Body of pancreas (tissue), 4 donors: ENCODE results near the gene UNC5A. TPM values are rescaled to one million over a fixed set of nuclear protein-coding genes. Genes with fewer than 3 reads are reported as not detected.

Experiments
- ATAC-seq: fragments of 150-250 bp; one replicate; pipeline ENCODE4 v1.9.1; 2016
- DNase-seq, 4 donors: peaks; one replicate each; pipeline ENCODE4 v3.0.0-alpha.2; 2019
- H3K27ac ChIP-seq, 4 donors: fragments of 200-600 bp; sonication (generic); 1 replicate in 3 of 4; 2 replicates in 1 of 4; pipeline versions ENCODE4 v1.5.1 to v1.6.1; 2016 to 2019; ENCODE audit warnings: mild to moderate bottlenecking in 1 of 4, mixed read lengths in 1 of 4, moderate library complexity in 1 of 4
- H3K27me3 ChIP-seq, 2 donors: fragments of 200-600 bp; sonication (generic); one replicate each; pipeline ENCODE4 v1.6.0; 2016; ENCODE audit warnings: mild to moderate bottlenecking in 1 of 2
- H3K36me3 ChIP-seq, 2 donors: fragments of 200-600 bp; sonication (generic); replicated peaks in 1 of 2; 2 replicates each; pipeline ENCODE4 v1.5.1; 2016; ENCODE audit warnings: low read depth in 2 of 2; ENCODE audit not compliant: insufficient read depth in 1 of 2
- H3K4me1 ChIP-seq: fragments of 200-600 bp; sonication (generic); one replicate; pipeline ENCODE4 v1.6.0; 2016
- H3K4me3 ChIP-seq, 2 donors: fragments of 200-600 bp; sonication (generic); 1 replicate in 1 of 2; 2 replicates in 1 of 2; pipeline ENCODE4 v1.5.1; 2016 to 2019
- H3K9me3 ChIP-seq, 3 donors: fragments of 200-600 bp; sonication (generic); 1 replicate in 2 of 3; 2 replicates in 1 of 3; pipeline ENCODE4 v1.5.1; 2016
- POLR2A ChIP-seq, 3 donors: fragments of 450-650 bp; IDR thresholded peaks; one replicate each; pipeline ENCODE4 v1.6.1; 2016; ENCODE audit warnings: antibody characterized with exemption in 3 of 3, mild to moderate bottlenecking in 2 of 3
- WGBS, 2 donors: methylation state at CpG; one replicate each; pipeline ENCODE4 v1.1.5; 2017; 5-methylcytosine and 5-hydroxymethylcytosine counted together
- intact Hi-C: fragments of 100-400 bp; cut with DNase I; formaldehyde crosslinking; loops from one replicate; pipeline ENCODE4 v1.15.1; 2023
- total RNA-seq, 2 donors: library from RNA; depleted of rRNA; stranded (reverse); fragments of >200 nt; gene quantifications; one replicate each; pipeline ENCODE4 v1.1.0, GENCODE V29; 2016
- TF ChIP-seq, protein P1 (sequence below), 7 experiments: fragments of 450-650 bp in 4 of 7; fragments of 200-600 bp in 3 of 7; sonication (generic) in 3 of 7; IDR thresholded peaks; one replicate each; pipeline ENCODE4 v1.5.1; 2016 to 2019; ENCODE audit warnings: antibody characterized with exemption in 7 of 7

UNC5A gene
- total RNA-seq, 2 donors from 2014 or later = 0.52 to 0.66 TPM

DNA sequence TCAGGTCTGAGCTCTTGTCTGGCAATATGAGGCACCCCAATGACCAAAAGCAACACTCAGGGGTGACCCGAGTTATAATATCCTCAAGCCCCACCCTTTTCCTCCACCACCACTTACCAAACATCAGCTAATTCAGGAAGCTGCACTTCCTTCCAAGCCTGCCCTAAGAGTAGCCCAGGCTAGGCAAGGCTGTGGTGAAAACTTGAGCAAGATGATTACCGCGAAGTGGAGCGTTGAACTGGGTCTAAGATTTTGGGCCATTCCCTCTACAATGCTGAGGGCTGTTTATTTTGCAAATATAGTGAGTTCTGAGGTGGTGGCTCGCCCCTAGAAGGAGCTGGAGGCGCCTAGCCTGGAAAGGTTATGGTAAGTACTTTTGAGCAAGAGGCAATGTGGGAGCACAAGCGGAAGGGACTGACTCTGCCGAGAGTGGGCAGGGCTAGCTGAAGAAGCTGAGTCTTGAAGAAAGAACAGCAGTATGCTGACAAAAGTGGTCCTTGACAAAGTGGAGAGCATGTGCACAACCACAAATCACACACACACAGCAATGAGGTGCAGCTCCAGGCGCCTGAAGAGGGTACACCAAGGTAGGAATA lies 89.0 kb downstream of the UNC5A start, which contains the start of gene HK3:
Gene HK3 (minus strand): TSS at position 51 of the 596 bp plus-strand sequence. CDS start 3,187 bp downstream, outside the sequence.
- H3K27ac ChIP-seq = no peak within 1 kb of the TSS
- intact Hi-C loops = no loop called here
- H3K27me3 ChIP-seq = no peaks in the 10 kb centered on the region
- H3K4me3 ChIP-seq = no peak within 1 kb of the TSS
- no peaks in the 10 kb centered on the region for H3K4me1 ChIP-seq
- DNase-seq = peak in 1 of 4 donors; percentile 36
- 50 to 67% methylated on average over 9 of the region's 9 CpGs for WGBS, 2 donors
- H3K9me3 ChIP-seq = no peaks in the 10 kb centered on the region
- no peak for ATAC-seq
- no peak for TF ChIP-seq POLR2A (IDR thresholded peaks at IDR 0.05)
- TF ChIP-seq, protein P1, sequence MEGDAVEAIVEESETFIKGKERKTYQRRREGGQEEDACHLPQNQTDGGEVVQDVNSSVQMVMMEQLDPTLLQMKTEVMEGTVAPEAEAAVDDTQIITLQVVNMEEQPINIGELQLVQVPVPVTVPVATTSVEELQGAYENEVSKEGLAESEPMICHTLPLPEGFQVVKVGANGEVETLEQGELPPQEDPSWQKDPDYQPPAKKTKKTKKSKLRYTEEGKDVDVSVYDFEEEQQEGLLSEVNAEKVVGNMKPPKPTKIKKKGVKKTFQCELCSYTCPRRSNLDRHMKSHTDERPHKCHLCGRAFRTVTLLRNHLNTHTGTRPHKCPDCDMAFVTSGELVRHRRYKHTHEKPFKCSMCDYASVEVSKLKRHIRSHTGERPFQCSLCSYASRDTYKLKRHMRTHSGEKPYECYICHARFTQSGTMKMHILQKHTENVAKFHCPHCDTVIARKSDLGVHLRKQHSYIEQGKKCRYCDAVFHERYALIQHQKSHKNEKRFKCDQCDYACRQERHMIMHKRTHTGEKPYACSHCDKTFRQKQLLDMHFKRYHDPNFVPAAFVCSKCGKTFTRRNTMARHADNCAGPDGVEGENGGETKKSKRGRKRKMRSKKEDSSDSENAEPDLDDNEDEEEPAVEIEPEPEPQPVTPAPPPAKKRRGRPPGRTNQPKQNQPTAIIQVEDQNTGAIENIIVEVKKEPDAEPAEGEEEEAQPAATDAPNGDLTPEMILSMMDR (IDR thresholded peaks at IDR 0.05) = no peak
- H3K36me3 ChIP-seq = peaks cover 0 to 8% of the 10 kb centered on the region in 2 donors

DNA sequence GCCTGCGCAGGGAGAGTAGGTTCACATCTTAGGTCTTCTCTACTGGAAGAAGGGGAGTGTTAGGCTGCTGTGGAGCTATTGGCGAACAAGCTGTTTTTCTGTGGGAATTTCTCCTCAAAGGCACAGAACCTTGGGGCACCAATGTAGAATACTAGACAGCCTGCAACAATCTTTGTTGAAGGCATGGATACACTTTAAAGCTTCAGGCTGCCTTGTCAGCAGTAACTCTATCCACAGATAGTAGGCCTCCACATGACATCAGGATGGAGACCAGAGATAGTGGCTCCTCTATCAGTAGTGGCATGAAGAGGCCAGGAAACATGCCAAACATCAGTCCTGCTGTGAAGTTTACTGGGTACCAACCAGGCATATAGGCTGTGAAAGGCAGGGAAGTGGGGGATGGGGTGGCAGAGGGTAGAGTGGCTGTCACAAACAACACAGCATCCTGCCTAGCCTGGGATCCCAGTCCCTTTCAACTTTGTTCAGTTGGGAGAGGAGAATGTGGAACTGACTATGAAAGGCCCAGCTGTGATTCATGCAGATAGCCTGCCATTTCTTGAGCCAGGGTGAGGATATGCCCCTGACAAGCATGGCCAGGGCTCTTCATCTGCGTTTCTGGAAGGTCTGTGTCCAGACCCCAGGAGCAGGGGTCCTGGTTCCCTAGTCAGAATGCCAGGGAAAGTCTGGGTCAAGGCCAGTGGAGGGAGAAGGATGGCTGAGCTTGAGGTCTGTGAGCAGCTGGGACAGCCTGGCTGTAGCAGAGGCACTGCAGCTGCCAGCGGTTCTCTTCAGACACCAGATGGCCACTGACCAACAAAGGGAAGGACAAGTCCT lies 89.8 kb downstream of the UNC5A start:
- Histone ChIP-seq H3K27me3 (no peaks in the 10 kb centered on the region), H3K9me3 (no peaks in the 10 kb centered on the region), H3K36me3 (peaks cover 0 to 14% of the 10 kb centered on the region in 2 donors), H3K4me1 (no peaks in the 10 kb centered on the region), H3K4me3 (no peak overlapping the region), H3K27ac (no peak overlapping the region)
- intact Hi-C loops = no loop called here
- 88 to 95% methylated on average over 3 to 4 of the region's 4 CpGs for WGBS, 2 donors
- DNase-seq (no peak), ATAC-seq (no peak)
- TF ChIP-seq, protein P1 (IDR thresholded peaks at IDR 0.05) = no peak
- TF ChIP-seq POLR2A (IDR thresholded peaks at IDR 0.05) = no peak

DNA sequence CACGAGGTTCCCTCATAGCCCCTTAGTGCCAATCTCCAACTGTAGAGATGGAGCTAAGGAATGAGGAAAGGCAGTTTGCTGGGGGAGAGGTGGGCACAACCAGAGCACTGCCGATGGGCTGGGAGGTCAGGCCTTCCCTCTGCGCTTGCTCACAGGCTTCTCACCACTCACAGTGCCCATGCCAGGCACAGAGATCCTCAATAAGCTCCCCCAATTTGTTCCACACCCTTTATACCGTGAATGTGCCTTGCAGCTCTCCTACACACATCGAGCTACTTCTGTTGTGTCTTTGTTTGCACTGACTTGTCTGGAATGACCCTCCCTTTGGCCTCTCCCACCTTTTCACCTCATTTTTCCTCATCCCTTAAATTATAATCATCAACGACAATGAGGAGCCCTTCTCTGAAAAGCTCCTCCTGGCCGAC lies 90.4 kb downstream of the UNC5A start:
- ATAC-seq (no peak), DNase-seq (no peak)
- no peak for TF ChIP-seq POLR2A (IDR thresholded peaks at IDR 0.05)
- TF ChIP-seq, protein P1 (IDR thresholded peaks at IDR 0.05) = no peak
- no peaks in the 10 kb centered on the region for H3K4me1 ChIP-seq
- no peaks in the 10 kb centered on the region for H3K27me3 ChIP-seq
- no peaks in the 10 kb centered on the region for H3K9me3 ChIP-seq
- peaks cover 0 to 15% of the 10 kb centered on the region in 2 donors for H3K36me3 ChIP-seq
- no peak overlapping the region for H3K4me3 ChIP-seq
- no peak overlapping the region for H3K27ac ChIP-seq
- 72 to 77% methylated on average over 7 of the region's 7 CpGs for WGBS, 2 donors
- intact Hi-C loops = no loop called here

DNA sequence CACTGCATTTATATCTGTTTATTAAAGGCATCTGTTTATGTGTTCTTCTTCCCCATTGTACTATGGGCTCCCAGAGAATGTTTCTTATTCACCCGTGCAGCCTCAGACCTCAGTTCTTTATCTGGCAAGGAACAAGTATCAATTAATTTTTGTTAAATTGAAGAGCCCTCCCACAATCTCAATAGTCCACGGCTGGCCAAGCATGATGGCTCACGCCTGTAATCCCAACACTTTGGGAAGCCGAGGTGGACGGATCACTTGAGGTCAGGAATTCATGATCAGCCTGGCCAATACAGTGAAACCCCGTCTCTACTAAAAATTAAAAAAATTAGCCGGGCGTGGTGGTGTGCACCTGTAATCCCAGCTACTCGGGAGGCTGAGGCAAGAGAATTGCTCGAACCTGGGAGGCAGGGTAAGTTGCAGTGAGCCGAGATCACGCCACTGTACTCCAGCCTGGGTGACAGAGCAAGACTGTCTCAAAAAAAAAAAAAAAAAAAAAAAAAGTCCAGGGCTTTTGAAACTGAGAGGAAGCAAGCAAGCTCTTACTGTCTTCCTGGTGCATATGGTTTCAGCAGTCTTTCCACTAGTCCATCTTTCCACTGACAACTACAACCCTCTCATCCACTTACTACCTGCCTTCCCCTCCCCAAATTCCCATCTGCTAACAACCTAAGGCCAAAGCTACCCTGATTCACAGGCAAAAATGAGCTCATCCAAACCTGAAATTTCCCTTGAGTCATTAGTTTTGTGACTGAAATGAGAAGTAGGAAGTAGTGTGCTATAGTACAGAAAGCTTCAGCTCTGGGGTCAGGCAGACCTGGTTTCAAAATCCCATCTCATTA lies 91.1 kb downstream of the UNC5A start:
- no peak overlapping the region for H3K27ac ChIP-seq
- 82 to 87% methylated on average over 12 of the region's 12 CpGs for WGBS, 2 donors
- intact Hi-C loops = no loop called here
- peaks cover 4 to 20% of the 10 kb centered on the region in 2 donors for H3K36me3 ChIP-seq
- no peaks in the 10 kb centered on the region for H3K4me1 ChIP-seq
- H3K27me3 ChIP-seq = no peaks in the 10 kb centered on the region
- ATAC-seq (no peak), DNase-seq (no peak)
- no peak overlapping the region for H3K4me3 ChIP-seq
- TF ChIP-seq POLR2A (IDR thresholded peaks at IDR 0.05) = no peak
- TF ChIP-seq, protein P1 (IDR thresholded peaks at IDR 0.05) = no peak
- no peaks in the 10 kb centered on the region for H3K9me3 ChIP-seq
